Ascending aorta (tissue), 2 donors: ENCODE data around the gene ZNF511. TPM values are rescaled to one million over a fixed set of nuclear protein-coding genes. Genes with fewer than 3 reads are reported as not detected.
A peak's percentile ranks its signal among the peaks of the same experiment; 100 is the strongest.

Experiments used
- DNase-seq, 2 donors: peaks; one replicate each; pipeline ENCODE4 v3.0.0-alpha.2; 2019; ENCODE audit warnings: low spot score in 2 of 2
- H3K27ac ChIP-seq, 2 donors: fragments of 200-600 bp; sonication (generic); one replicate each; pipeline ENCODE4 v1.5.1; 2016 to 2017; ENCODE audit warnings: mild to moderate bottlenecking in 1 of 2
- H3K27me3 ChIP-seq: fragments of 200-600 bp; sonication (generic); one replicate; pipeline ENCODE4 v1.5.1; 2017
- H3K36me3 ChIP-seq, 2 donors: fragments of 200-600 bp; sonication (generic); one replicate each; pipeline ENCODE4 v1.5.1; 2016
- H3K4me1 ChIP-seq, 2 donors: fragments of 200-600 bp; sonication (generic); one replicate each; pipeline ENCODE4 v1.5.1; 2016 to 2017; ENCODE audit warnings: mild to moderate bottlenecking in 1 of 2
- H3K4me3 ChIP-seq, 2 donors: fragments of 200-600 bp; sonication (generic); one replicate each; pipeline ENCODE4 v1.5.1; 2016 to 2017; ENCODE audit warnings: mild to moderate bottlenecking in 1 of 2
- H3K9me3 ChIP-seq, 2 donors: fragments of 200-600 bp; sonication (generic); one replicate each; pipeline ENCODE4 v1.5.1; 2016
- CTCF ChIP-seq, 3 experiments: fragments of 200-600 bp in 2 of 3; fragments of 450-650 bp in 1 of 3; sonication (generic) in 2 of 3; IDR thresholded peaks; one replicate each; pipeline ENCODE4 v1.5.1; 2016 to 2019; ENCODE audit warnings: antibody characterized with exemption in 3 of 3, mild to moderate bottlenecking in 1 of 3, moderate library complexity in 1 of 3
- intact Hi-C: fragments of 100-400 bp; cut with DNase I; formaldehyde crosslinking; loops from one replicate; pipeline ENCODE4 v1.15.1; 2023
- total RNA-seq: library from RNA; depleted of rRNA; stranded (reverse); fragments of >200 nt; gene quantifications from one replicate; pipeline ENCODE4 v1.1.0, GENCODE V29; 2016

Gene ZNF511
- total RNA-seq, 1 donor from 2014 or later: 51.8 TPM

- no peak for DNase-seq
- Histone ChIP-seq H3K27me3 (no peaks in the 10 kb centered on the region), H3K4me3 (peak overlapping the region in 1 of 2 donors; percentile 49), H3K27ac (no peak overlapping the region), H3K4me1 (peaks cover 0 to 3% of the 10 kb centered on the region in 2 donors), H3K9me3 (no peaks in the 10 kb centered on the region), H3K36me3 (peaks cover 14 to 29% of the 10 kb centered on the region in 2 donors)
- no peak for TF ChIP-seq CTCF (IDR thresholded peaks at IDR 0.05)
- intact Hi-C loops: no loop called here
These were observed 32.6 kb upstream of the ZNF511 start for GRCh38 chr10:133276100-133276434.

- H3K4me3 ChIP-seq: peak within 1 kb of the TSS in 1 of 2 donors; percentile 49
- peaks cover 0 to 3% of the 10 kb centered on the region in 2 donors for H3K4me1 ChIP-seq
- no peak for TF ChIP-seq CTCF (IDR thresholded peaks at IDR 0.05)
- no peaks in the 10 kb centered on the region for H3K9me3 ChIP-seq
- intact Hi-C loops: no loop called here
- DNase-seq: no peak
- no peak within 1 kb of the TSS for H3K27ac ChIP-seq
- no peaks in the 10 kb centered on the region for H3K27me3 ChIP-seq
- peaks cover 20 to 31% of the 10 kb centered on the region in 2 donors for H3K36me3 ChIP-seq
These were observed 32.1 kb upstream of the ZNF511 start, which contains the start of gene ADAM8 for GRCh38 chr10:133276435-133277201. TSS of gene ADAM8 (minus strand) at chr10:133276868. CDS start at chr10:133276817, 51 bp downstream.

- DNase-seq: no peak
- intact Hi-C loops: no loop called here
- Histone ChIP-seq H3K4me1 (peaks cover 0 to 3% of the 10 kb centered on the region in 2 donors), H3K27me3 (no peaks in the 10 kb centered on the region), H3K4me3 (no peak overlapping the region), H3K36me3 (peaks cover 28 to 39% of the 10 kb centered on the region in 2 donors), H3K27ac (peak overlapping the region in 1 of 2 donors; percentile 22), H3K9me3 (no peaks in the 10 kb centered on the region)
- TF ChIP-seq CTCF (IDR thresholded peaks at IDR 0.05): no peak
These were observed 31.3 kb upstream of the ZNF511 start for GRCh38 chr10:133277277-133277992.

- Histone ChIP-seq H3K36me3 (peaks cover 35 to 45% of the 10 kb centered on the region in 2 donors), H3K4me1 (peaks cover 0 to 3% of the 10 kb centered on the region in 2 donors), H3K9me3 (no peaks in the 10 kb centered on the region), H3K4me3 (no peak overlapping the region), H3K27ac (peak overlapping the region in 1 of 2 donors; percentile 22), H3K27me3 (no peaks in the 10 kb centered on the region)
- no peak for DNase-seq
- intact Hi-C loops: no loop called here
- TF ChIP-seq CTCF (IDR thresholded peaks at IDR 0.05): no peak
These were observed 30.6 kb upstream of the ZNF511 start for GRCh38 chr10:133277993-133278576.

- TF ChIP-seq CTCF (IDR thresholded peaks at IDR 0.05): no peak
- Histone ChIP-seq H3K9me3 (no peaks in the 10 kb centered on the region), H3K27ac (no peak overlapping the region), H3K4me1 (peaks cover 0 to 3% of the 10 kb centered on the region in 2 donors), H3K27me3 (no peaks in the 10 kb centered on the region), H3K36me3 (peaks cover 39 to 52% of the 10 kb centered on the region in 2 donors), H3K4me3 (no peak overlapping the region)
- DNase-seq: no peak
- intact Hi-C loops: no loop called here
These were observed 30.0 kb upstream of the ZNF511 start for GRCh38 chr10:133278577-133279265.
